H1 (cell line): Measurements from ENCODE around the gene ZFP69.

Experiments
- CHD2 ChIP-seq: IDR thresholded peaks from 2 replicates; pipeline ENCODE4 v1.6.1; 2012; ENCODE audit warnings: low read length, improper control_type of control experiment
- EGR1 ChIP-seq: IDR thresholded peaks from 2 replicates; pipeline ENCODE4 v1.6.1; 2011; ENCODE audit warnings: low read depth, low read length, borderline replicate concordance
- EP300 ChIP-seq, 2 experiments: IDR thresholded peaks; 1 replicate in 1 of 2; 2 replicates in 1 of 2; pipeline ENCODE4 v1.6.1; 2011 to 2012; ENCODE audit warnings: low read depth in 2 of 2, low read length in 2 of 2, mild to moderate bottlenecking in 2 of 2, borderline replicate concordance in 1 of 2, inconsistent platforms in 1 of 2, moderate library complexity in 1 of 2
- GABPA ChIP-seq: IDR thresholded peaks from 2 replicates; pipeline ENCODE4 v1.6.1; 2011; ENCODE audit warnings: mild to moderate bottlenecking, low read length, moderate library complexity, borderline replicate concordance; ENCODE audit not compliant: insufficient read depth
- MAFK ChIP-seq: IDR thresholded peaks from 2 replicates; pipeline ENCODE4 v1.6.1; 2012; ENCODE audit warnings: low read depth, mild to moderate bottlenecking, improper control_type of control experiment, low read length
- PHF8 ChIP-seq: fragments of 200-600 bp; sonication (generic); conservative IDR thresholded peaks from 2 replicates; pipeline ENCODE4 v1.7.1; 2012; ENCODE audit warnings: low read depth, mild to moderate bottlenecking, inconsistent platforms, low read length, moderate library complexity
- POLR2AphosphoS5 ChIP-seq: IDR thresholded peaks from 2 replicates; pipeline ENCODE4 v1.6.1; 2011; ENCODE audit warnings: low read depth, low read length
- SIX5 ChIP-seq: IDR thresholded peaks from 2 replicates; pipeline ENCODE4 v1.6.1; 2011; ENCODE audit warnings: mild to moderate bottlenecking, low read depth, low read length
- SP1 ChIP-seq: IDR thresholded peaks from 2 replicates; pipeline ENCODE4 v1.6.1; 2011; ENCODE audit warnings: low read depth, low read length
- TCF12 ChIP-seq: IDR thresholded peaks from 2 replicates; pipeline ENCODE4 v1.6.1; 2011; ENCODE audit warnings: low read depth, mild to moderate bottlenecking, low read length
- YY1 ChIP-seq: IDR thresholded peaks from 2 replicates; pipeline ENCODE4 v1.6.1; 2011; ENCODE audit warnings: low read depth, mild to moderate bottlenecking, low read length
- TF ChIP-seq, protein P1 (sequence below), 3 experiments: IDR thresholded peaks; 1 replicate in 2 of 3; 2 replicates in 1 of 3; pipeline versions ENCODE4 v1.5.1 to v1.6.1; 2011; ENCODE audit warnings: low read length in 3 of 3, mild to moderate bottlenecking in 3 of 3, inconsistent platforms in 2 of 3, low read depth in 1 of 3, moderate library complexity in 1 of 3; ENCODE audit not compliant: insufficient read depth in 1 of 3; ENCODE audit errors: control extremely low read depth in 1 of 3
- TF ChIP-seq, protein P2 (sequence below): IDR thresholded peaks from 2 replicates; pipeline ENCODE4 v1.6.1; 2011; ENCODE audit warnings: low read depth, mild to moderate bottlenecking, low read length; ENCODE audit not compliant: insufficient read depth

DNA sequence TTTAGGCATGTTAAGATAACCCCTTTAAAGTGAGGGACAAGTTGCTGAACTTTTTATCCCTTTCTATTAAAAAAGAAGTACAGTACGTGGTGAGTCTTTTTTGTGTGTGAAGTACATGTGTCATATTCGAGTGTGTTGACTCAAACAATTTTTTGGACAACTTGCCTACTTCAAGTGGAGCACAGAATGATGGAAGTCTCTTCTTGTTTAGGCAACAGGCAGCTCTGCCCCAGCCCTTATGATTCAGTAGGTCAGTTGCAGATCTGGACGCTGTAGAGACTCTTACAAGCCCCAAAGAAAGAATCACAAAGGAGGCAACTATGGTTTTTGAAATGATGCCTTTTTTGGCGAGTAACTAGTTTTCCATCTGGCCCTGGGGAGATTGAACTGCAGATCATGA, 41.2 kb upstream of the ZFP69 start:
- TF ChIP-seq, protein P1, sequence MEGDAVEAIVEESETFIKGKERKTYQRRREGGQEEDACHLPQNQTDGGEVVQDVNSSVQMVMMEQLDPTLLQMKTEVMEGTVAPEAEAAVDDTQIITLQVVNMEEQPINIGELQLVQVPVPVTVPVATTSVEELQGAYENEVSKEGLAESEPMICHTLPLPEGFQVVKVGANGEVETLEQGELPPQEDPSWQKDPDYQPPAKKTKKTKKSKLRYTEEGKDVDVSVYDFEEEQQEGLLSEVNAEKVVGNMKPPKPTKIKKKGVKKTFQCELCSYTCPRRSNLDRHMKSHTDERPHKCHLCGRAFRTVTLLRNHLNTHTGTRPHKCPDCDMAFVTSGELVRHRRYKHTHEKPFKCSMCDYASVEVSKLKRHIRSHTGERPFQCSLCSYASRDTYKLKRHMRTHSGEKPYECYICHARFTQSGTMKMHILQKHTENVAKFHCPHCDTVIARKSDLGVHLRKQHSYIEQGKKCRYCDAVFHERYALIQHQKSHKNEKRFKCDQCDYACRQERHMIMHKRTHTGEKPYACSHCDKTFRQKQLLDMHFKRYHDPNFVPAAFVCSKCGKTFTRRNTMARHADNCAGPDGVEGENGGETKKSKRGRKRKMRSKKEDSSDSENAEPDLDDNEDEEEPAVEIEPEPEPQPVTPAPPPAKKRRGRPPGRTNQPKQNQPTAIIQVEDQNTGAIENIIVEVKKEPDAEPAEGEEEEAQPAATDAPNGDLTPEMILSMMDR (IDR thresholded peaks at IDR 0.05; ENCODE audit: control extremely low read depth in 1 of 3, insufficient read depth in 1 of 3, low read depth in 1 of 3, low read length in 3 of 3), result no peak
- TF ChIP-seq SP1, result no peak
- no peak for TF ChIP-seq POLR2AphosphoS5
- TF ChIP-seq GABPA, result no peak
- TF ChIP-seq, protein P2, sequence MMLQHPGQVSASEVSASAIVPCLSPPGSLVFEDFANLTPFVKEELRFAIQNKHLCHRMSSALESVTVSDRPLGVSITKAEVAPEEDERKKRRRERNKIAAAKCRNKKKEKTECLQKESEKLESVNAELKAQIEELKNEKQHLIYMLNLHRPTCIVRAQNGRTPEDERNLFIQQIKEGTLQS, result no peak
- no peak for TF ChIP-seq TCF12
- TF ChIP-seq PHF8, result no peak
- no peak for TF ChIP-seq MAFK
- TF ChIP-seq EGR1, result no peak
- TF ChIP-seq SIX5, result no peak
- TF ChIP-seq CHD2, result no peak
- TF ChIP-seq EP300 (IDR thresholded peaks at IDR 0.05; ENCODE audit: borderline replicate concordance in 1 of 2, low read depth in 2 of 2, low read length in 2 of 2), result no peak
- TF ChIP-seq YY1, result no peak
